SK-N-SH (cell line): ENCODE data around the gene STK38. TPM values are rescaled to one million over a fixed set of nuclear protein-coding genes. Genes with fewer than 3 reads are reported as not detected.

ENCODE experiments used
- CTCF ChIA-PET: fragments of 300-600, 350-600 bp; formaldehyde crosslinking; extraction: SDS; loops from one replicate; lab custom pipeline; 2021; lab: Yijun Ruan, JAX
- POLR2A ChIA-PET: fragments of 350-600 bp; sonication (Branson Sonifier 250); formaldehyde crosslinking; extraction: SDS; loops from one replicate; lab custom pipeline; 2020; ENCODE audit warnings: antibody characterized with exemption, inconsistent platforms; lab: Yijun Ruan, JAX
- DNase-seq: peaks from one replicate; pipeline ENCODE4 v3.0.0; 2012
- H2AFZ ChIP-seq: fragments of 200-600 bp; sonication (generic); 2 replicates; pipeline ENCODE4 v1.8.1; 2016; ENCODE audit warnings: antibody characterized with exemption, mild to moderate bottlenecking, low read depth
- H3F3A ChIP-seq: fragments of 200-600 bp; sonication (generic); replicated peaks from 2 replicates; pipeline ENCODE3; 2016; ENCODE audit warnings: antibody characterized with exemption, mild to moderate bottlenecking; ENCODE audit not compliant: insufficient read depth
- H3K27ac ChIP-seq, 2 experiments: fragments of 200-500 bp in 1 of 2; fragments of 200-600 bp in 1 of 2; sonication (Bioruptor generic) in 1 of 2; sonication (generic), shearing (Covaris generic) in 1 of 2; 2 replicates each; pipeline versions ENCODE4 v1.5.1 to v1.6.1; 2014 to 2016; ENCODE audit warnings: low read depth in 2 of 2, inconsistent platforms in 1 of 2, low read length in 1 of 2, mild to moderate bottlenecking in 1 of 2, mixed read lengths in 1 of 2
- H3K27me3 ChIP-seq: fragments of 200-600 bp; sonication (generic), shearing (Covaris generic); 2 replicates; pipeline ENCODE4 v1.6.1; 2016; ENCODE audit warnings: mixed run types; ENCODE audit not compliant: insufficient read depth
- H3K36me3 ChIP-seq, 2 experiments: fragments of 200-500 bp in 1 of 2; fragments of 200-600 bp in 1 of 2; sonication (Bioruptor generic) in 1 of 2; sonication (generic) in 1 of 2; replicated peaks in 1 of 2; 2 replicates each; pipeline versions ENCODE3 to v1.5.1; 2014 to 2016; ENCODE audit warnings: low read length in 1 of 2, mild to moderate bottlenecking in 1 of 2; ENCODE audit not compliant: insufficient read depth in 2 of 2, control insufficient read depth in 1 of 2
- H3K4me1 ChIP-seq, 2 experiments: fragments of 200-500 bp in 1 of 2; fragments of 200-600 bp in 1 of 2; sonication (Bioruptor generic) in 1 of 2; sonication (generic), shearing (Covaris generic) in 1 of 2; 2 replicates each; pipeline versions ENCODE4 v1.5.1 to v1.6.1; 2014 to 2016; ENCODE audit warnings: low read depth in 1 of 2, low read length in 1 of 2, mixed run types in 1 of 2; ENCODE audit not compliant: insufficient read depth in 2 of 2, control insufficient read depth in 1 of 2
- H3K4me2 ChIP-seq: fragments of 200-600 bp; sonication (generic), shearing (Covaris generic); 2 replicates; pipeline ENCODE4 v1.6.1; 2017; ENCODE audit warnings: mixed run types
- H3K4me3 ChIP-seq, 2 experiments: fragments of 200-500 bp in 1 of 2; fragments of 200-600 bp in 1 of 2; sonication (Bioruptor generic) in 1 of 2; sonication (generic), shearing (Covaris generic) in 1 of 2; 2 replicates each; pipeline versions ENCODE4 v1.5.1 to v1.8.1; 2014 to 2016; ENCODE audit warnings: low read depth in 2 of 2, inconsistent platforms in 1 of 2, low read length in 1 of 2, mild to moderate bottlenecking in 1 of 2, mixed read lengths in 1 of 2, moderate library complexity in 1 of 2
- H3K79me2 ChIP-seq: fragments of 200-600 bp; sonication (generic); 2 replicates; pipeline ENCODE4 v1.8.1; 2017; ENCODE audit warnings: mild to moderate bottlenecking; ENCODE audit not compliant: insufficient read depth
- H3K9ac ChIP-seq: fragments of 200-600 bp; sonication (generic); 2 replicates; pipeline ENCODE4 v1.6.1; 2017; ENCODE audit warnings: mixed run types
- H3K9me2 ChIP-seq: fragments of 200-600 bp; sonication (generic); 2 replicates; pipeline ENCODE4 v1.6.1; 2017; ENCODE audit warnings: mixed run types
- H3K9me3 ChIP-seq: fragments of 200-600 bp; sonication (generic); 2 replicates; pipeline ENCODE4 v1.6.1; 2017; ENCODE audit warnings: mixed run types, mild to moderate bottlenecking, moderate library complexity
- H4K20me1 ChIP-seq: fragments of 200-600 bp; sonication (generic); 2 replicates; pipeline ENCODE4 v1.6.1; 2017; ENCODE audit warnings: mild to moderate bottlenecking, mixed run types; ENCODE audit not compliant: insufficient read depth
- CTCF ChIP-seq: fragments of 200-600 bp; sonication (generic); IDR thresholded peaks from 2 replicates; pipeline ENCODE4 v1.6.1; 2017; ENCODE audit warnings: antibody characterized with exemption, mild to moderate bottlenecking, moderate library complexity
- FOSL2 ChIP-seq: IDR thresholded peaks from 2 replicates; pipeline ENCODE4 v1.4.0; 2012; ENCODE audit warnings: low read depth, mild to moderate bottlenecking, moderate library complexity, borderline replicate concordance
- FOXM1 ChIP-seq: IDR thresholded peaks from 2 replicates; pipeline ENCODE4 v1.4.0; 2012; ENCODE audit warnings: low read depth, mild to moderate bottlenecking
- GABPA ChIP-seq: IDR thresholded peaks from 2 replicates; pipeline ENCODE4 v1.4.0; 2012; ENCODE audit warnings: low read depth, mild to moderate bottlenecking
- GATA2 ChIP-seq: sonication (generic); formaldehyde crosslinking; IDR thresholded peaks from 2 replicates; pipeline ENCODE4 v1.5.0; 2020; ENCODE audit warnings: mild to moderate bottlenecking, missing genetic modification reagents
- IRF3 ChIP-seq: fragments of 150-350 bp; IDR thresholded peaks from 2 replicates; pipeline ENCODE4 v1.6.1; 2016; ENCODE audit warnings: mild to moderate bottlenecking, low read depth, low read length
- JUND ChIP-seq: IDR thresholded peaks from 2 replicates; pipeline ENCODE4 v1.4.0; 2012
- NFIC ChIP-seq: IDR thresholded peaks from 2 replicates; pipeline ENCODE4 v1.4.0; 2012; ENCODE audit warnings: borderline replicate concordance
- NRF1 ChIP-seq: IDR thresholded peaks from 2 replicates; pipeline ENCODE4 v1.6.1; 2012; ENCODE audit warnings: low read depth, mild to moderate bottlenecking, low read length
- POLR2AphosphoS5 ChIP-seq: IDR thresholded peaks from 2 replicates; pipeline ENCODE4 v1.6.1; 2012; ENCODE audit warnings: low read depth, low read length
- RAD21 ChIP-seq: IDR thresholded peaks from 2 replicates; pipeline ENCODE4 v1.6.1; 2012; ENCODE audit warnings: mild to moderate bottlenecking, low read length
- RCOR1 ChIP-seq: fragments of 150-350 bp; IDR thresholded peaks from 2 replicates; pipeline ENCODE4 v1.6.1; 2017; ENCODE audit warnings: antibody characterized with exemption, low read length
- RFX5 ChIP-seq: IDR thresholded peaks from 2 replicates; pipeline ENCODE4 v1.6.1; 2012; ENCODE audit warnings: mild to moderate bottlenecking, improper control_type of control experiment, low read length
- SIN3A ChIP-seq: IDR thresholded peaks from 2 replicates; pipeline ENCODE4 v1.6.1; 2012; ENCODE audit warnings: low read depth, mild to moderate bottlenecking, low read length, moderate library complexity, borderline replicate concordance
- SMC3 ChIP-seq: IDR thresholded peaks from 2 replicates; pipeline ENCODE4 v1.6.1; 2012; ENCODE audit warnings: low read depth, low read length, improper control_type of control experiment
- TEAD4 ChIP-seq: IDR thresholded peaks from 2 replicates; pipeline ENCODE4 v1.4.0; 2012; ENCODE audit warnings: mild to moderate bottlenecking, borderline replicate concordance; ENCODE audit not compliant: insufficient read depth
- USF1 ChIP-seq: IDR thresholded peaks from 2 replicates; pipeline ENCODE4 v1.4.0; 2012; ENCODE audit warnings: low read depth, borderline replicate concordance
- USF2 ChIP-seq: fragments of 150-350 bp; IDR thresholded peaks from 2 replicates; pipeline ENCODE4 v1.6.1; 2017; ENCODE audit warnings: antibody characterized with exemption, low read length, low read depth, borderline replicate concordance
- YY1 ChIP-seq: IDR thresholded peaks from 2 replicates; pipeline ENCODE4 v1.4.0; 2012; ENCODE audit warnings: low read depth, mild to moderate bottlenecking
- ZBTB33 ChIP-seq: IDR thresholded peaks from 2 replicates; pipeline ENCODE4 v1.4.0; 2012; ENCODE audit warnings: low read depth, borderline replicate concordance
- polyA plus RNA-seq, 3 experiments: library from polyadenylated mRNA; depleted of rRNA; stranded (reverse); fragments of >200 nt; gene quantifications; 2 replicates each; pipeline ENCODE4 v1.2.3, GENCODE V29; 2012

STK38 gene
- polyA plus RNA-seq, 1 of the 3 experiments (the other 2 are of a cell fraction): 10.2 TPM

- TF ChIP-seq CTCF (no peak), POLR2AphosphoS5 (no peak), NFIC (no peak)
- TF ChIP-seq, all 33 proteins: peak for 0
These were observed 86.4 kb downstream of the STK38 start (continued) for GRCh38 chr6:36460916-36461315.

- H3K9ac ChIP-seq: no peak overlapping the region
These were observed 87.8 kb downstream of the STK38 start for GRCh38 chr6:36459501-36459900.

More at GRCh38 chr6:36459501-36459900, 87.8 kb downstream of the STK38 start:
- POLR2A ChIA-PET: no interaction called here
- Histone ChIP-seq H3K4me3 (no peak overlapping the region), H2AFZ (no peak overlapping the region), H3K9me3 (no peaks in the 10 kb centered on the region), H3K79me2 (peaks cover 95% of the 10 kb centered on the region), H3F3A (peaks cover 22% of the 10 kb centered on the region), H3K27me3 (no peaks in the 10 kb centered on the region), H3K27ac (no peak overlapping the region), H3K4me1 (peaks cover 5 to 7% of the 10 kb centered on the region in 2 experiments), H3K36me3 (peaks cover 4 to 31% of the 10 kb centered on the region in 2 experiments), H4K20me1 (peaks cover 25% of the 10 kb centered on the region), H3K9me2 (no peaks in the 10 kb centered on the region), H3K4me2 (no peak overlapping the region)
- no peak for DNase-seq
- TF ChIP-seq YY1: no peak
- no peak for TF ChIP-seq TEAD4
- TF ChIP-seq RCOR1: no peak
- TF ChIP-seq FOXM1: no peak
- TF ChIP-seq GATA2: no peak
- TF ChIP-seq CTCF: no peak
- no peak for TF ChIP-seq JUND
- TF ChIP-seq USF2: no peak
- TF ChIP-seq NFIC: no peak
- TF ChIP-seq RFX5: no peak
- TF ChIP-seq USF1: no peak
- TF ChIP-seq ZBTB33: no peak
- no peak for TF ChIP-seq FOSL2
- TF ChIP-seq SMC3: no peak
- no peak for TF ChIP-seq NRF1
- TF ChIP-seq GABPA: no peak
- TF ChIP-seq IRF3: no peak
- no peak for TF ChIP-seq RAD21
- no peak for TF ChIP-seq SIN3A
- CTCF ChIA-PET: no interaction called here
